HG02852 (cell line): Measurements from ENCODE around the gene GATA2.

Experiments
- ATAC-seq: cut with Tn5 transposase; IDR thresholded peaks from one replicate; pipeline ENCODE4 v1.9.1; 2021; ENCODE audit warnings: mild to moderate bottlenecking, moderate library complexity; ENCODE audit not compliant: unreplicated experiment

GATA2 gene

DNA sequence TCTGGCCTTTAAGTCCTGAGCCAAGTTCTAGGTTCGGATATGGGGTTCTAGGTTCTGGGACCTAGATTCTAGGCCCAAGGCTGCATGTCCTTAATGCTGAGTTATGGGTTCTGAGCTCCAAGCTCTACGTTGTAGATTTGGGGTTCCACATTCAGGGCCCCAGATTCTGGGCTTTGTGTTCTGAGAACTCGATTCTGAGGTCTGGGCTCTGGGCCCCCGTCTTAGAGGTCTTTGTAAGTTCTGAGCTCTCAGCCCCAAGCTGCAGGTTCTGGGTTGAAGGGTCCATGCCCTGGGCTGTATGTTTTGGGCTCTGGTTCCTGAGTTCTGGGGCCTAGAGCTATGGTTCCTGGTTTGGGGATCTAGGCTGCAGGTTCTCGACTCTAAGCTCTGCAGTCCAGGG, 16.3 kb downstream of the GATA2 start:
- no peak for ATAC-seq

DNA sequence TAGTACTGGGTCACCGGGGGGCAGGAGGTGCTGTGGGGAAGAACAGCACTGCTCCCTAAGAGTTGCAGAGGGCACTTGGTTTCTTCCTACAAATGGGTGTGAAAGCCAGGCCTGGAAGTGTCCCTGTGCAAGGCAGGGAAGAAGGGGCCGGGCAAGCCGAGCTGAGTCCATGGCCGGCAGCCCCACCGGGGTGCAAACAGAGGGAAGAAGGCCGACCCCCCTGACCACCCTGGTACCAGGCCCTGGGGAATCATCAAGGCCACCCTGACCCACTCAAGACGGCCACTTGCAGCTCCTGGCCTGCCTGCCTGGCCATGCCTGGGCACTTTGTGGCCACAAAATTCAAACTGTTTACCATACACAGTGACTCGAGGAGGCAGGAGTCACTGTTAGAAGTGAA, 17.6 kb downstream of the GATA2 start:
- no peak for ATAC-seq

DNA sequence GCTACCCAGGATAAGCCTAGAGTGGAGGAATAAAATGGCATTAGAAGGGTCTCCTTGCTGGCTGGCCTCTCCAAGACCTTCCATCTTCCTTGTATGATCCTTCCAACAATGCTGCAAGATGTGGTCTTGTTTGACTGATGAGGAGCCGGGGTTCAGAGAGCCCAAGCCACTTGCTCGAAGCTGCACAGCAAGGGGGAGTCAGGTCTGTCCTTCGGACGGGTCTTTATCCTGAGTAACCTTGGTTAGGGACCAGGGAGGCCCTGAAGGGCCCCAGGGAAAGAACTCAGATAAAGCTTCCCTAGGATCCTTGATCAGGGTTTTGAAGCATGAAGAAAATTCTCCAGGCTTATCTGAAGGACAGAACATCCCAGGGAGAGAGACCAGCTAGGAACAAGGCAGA, 19.3 kb downstream of the GATA2 start:
- ATAC-seq, result no peak

DNA sequence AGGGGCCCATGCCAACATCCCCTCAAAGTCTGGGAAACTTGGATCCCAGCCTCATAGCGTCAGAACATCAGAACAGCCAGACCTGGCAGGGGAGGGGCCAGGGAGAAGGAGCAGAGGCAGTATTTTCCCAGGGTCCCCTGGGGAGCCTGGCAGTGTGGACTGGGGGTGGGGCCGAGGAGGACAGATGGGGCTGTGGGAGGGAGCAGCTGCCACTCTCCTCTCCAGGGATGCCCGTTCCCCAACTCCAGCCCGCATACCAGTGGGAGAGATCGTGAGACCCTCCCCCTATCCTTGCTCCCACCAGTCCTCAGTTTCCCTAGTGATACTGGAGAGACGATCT, 19.9 kb downstream of the GATA2 start:
- no peak for ATAC-seq

DNA sequence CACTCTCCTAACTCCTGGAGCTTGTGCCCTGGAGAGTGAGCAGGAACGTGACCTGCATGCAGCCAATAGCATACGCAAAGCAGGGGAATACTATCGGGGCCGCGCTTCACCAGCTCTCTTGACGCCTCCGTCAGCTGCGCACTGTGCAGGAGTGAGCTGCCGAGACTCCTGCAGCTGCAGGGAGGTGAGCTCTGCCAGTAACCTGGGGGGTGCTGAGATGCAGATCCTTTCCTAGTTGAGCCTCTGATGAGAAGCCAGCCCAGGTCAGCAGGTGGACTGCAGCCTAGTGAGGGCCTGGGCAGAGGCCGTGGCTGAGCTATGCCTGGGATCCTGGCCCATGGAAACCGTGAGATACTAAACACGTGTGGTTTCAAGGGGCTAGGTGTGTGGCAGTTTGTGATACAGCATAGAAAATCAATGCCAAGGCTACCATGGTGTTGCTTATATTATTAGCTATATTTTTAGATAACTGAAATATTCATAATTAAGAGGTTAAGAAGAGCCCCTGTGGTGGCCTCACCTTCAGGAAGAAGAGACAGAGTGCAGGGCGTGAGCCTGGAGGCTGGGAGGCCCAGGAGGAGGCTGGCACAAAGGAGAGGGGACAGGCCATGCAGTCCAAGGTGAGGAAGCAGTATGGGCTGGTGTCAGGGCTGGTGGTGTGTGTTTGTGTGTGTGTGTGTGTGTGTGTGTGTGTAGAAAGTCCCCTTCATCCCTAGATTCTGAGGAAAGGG, 20.4 kb downstream of the GATA2 start:
- no peak for ATAC-seq

DNA sequence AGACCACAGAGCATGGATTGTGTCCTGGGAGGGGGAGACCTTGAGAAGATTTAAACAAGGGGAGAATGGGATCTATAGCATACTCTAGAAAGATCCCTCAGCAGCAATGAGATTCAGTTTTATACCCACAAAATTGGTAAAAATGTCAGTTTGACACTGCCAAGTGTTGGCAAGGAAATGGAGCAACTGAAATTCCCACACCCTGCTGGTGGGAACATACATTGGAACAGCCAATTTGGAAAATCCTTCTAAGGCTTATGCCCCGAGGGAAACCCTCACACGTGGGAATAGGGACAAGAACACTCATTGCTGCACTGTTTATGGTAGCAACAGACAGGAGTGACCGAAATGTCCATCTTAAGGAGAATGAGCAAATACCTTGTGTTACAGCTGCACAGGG, 21.3 kb downstream of the GATA2 start:
- ATAC-seq, result no peak

DNA sequence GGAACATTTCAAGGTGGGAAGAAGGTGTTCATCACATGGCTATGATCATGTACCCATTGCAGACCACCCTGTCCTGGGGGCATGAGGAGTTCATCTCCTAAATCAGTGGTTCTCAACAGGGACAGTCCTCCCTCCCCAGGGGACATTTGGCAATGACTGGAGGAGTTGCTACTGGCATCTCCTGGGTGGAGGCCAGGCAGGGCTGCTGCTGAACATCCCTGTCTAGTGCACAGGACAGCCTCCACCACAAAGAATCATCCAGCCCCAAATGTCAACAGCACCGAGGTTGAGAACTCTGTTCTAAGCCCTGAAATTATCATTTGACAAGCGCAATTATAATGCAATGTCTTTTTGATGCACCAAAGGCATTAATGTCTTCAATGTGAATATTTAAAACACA, 21.9 kb downstream of the GATA2 start:
- ATAC-seq, result no peak

DNA sequence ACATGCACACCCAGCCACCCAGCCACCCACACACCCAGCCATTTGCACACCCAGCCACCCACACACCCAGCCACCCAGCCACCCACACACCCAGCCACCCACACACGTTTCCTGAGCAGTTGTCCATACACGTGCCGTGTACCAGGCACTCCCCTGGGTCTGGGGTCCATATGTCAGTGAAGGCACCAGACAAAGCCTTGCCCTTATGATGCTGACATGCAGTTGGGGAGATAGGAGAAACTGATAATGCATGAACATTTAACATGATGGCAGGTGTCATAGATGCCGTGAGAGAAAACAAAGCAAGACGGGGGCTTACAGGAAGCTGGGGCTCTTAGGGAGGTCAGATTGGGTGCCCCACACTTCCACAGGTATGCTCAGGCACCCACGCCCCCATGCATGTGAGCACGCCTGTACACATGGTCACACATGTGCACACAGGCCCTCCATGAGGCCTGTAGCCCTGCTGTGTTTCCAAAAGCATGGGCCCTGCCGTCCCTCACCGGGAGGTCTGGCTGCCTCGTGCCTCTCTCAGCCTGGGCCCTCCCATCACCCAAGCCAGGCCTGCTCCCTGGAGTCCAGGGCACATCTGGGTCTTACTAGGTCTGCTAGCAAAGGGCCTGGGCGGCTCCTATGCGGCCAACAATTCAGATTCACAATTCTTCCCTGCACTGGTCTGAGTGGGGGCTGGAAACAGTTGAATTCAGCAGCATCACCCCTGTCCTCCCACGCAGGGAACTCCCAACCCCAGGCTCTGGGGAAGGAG, 22.7 kb downstream of the GATA2 start:
- no peak for ATAC-seq

DNA sequence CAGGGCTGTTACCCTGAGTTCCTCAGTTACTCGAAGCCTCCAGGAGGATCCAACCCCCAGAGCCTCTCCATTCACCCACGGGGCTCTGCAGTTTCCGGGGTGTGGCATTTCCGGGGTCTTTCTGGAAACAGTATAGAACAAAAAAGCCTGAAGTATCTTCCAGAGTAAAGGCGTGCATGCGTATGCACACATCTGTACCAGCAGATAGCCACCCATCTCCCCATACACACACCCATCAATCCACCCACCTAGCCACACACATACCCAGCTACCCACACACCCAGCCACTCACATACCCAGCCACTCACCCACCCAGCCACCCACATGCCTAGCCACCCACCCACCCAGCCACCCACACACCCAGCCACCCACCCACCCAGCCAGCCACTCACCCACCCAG, 23.4 kb downstream of the GATA2 start:
- ATAC-seq, result no peak

DNA sequence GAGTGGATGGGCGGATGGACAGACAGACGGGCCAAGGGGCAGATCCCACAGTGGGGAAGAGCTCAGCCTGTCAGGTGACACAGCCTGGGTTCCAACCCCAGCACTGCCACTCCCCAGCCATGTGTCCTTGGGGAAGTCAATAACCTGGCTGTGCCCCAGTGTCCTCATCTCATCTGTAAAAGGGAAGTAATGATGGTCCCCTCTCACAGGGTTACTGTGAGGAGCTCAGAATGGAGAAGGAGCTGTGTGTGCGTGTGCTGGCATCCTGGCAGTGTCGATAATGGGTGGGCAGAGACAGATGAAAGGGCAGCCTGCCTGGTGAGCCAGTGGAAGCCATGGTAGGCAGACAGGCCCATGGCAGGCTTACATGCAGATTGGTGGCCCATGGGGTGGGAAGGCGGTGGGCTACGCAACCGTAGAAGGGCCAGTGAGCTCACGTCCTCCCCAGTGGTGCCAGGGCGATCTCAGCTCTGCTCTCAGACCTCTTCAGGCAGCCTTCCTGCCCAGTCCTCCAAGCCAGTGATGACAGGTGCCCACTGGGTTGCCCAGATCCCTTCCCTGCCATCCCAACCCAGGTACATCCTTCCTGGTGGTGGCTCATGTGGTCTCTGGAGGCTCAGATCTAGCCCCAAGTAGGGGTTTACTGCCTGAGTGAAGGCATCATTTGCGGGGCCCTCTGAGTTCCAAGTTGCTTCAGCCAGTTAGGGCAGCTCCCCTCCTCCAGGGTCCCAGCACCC, 24.0 kb downstream of the GATA2 start:
- ATAC-seq, result no peak

DNA sequence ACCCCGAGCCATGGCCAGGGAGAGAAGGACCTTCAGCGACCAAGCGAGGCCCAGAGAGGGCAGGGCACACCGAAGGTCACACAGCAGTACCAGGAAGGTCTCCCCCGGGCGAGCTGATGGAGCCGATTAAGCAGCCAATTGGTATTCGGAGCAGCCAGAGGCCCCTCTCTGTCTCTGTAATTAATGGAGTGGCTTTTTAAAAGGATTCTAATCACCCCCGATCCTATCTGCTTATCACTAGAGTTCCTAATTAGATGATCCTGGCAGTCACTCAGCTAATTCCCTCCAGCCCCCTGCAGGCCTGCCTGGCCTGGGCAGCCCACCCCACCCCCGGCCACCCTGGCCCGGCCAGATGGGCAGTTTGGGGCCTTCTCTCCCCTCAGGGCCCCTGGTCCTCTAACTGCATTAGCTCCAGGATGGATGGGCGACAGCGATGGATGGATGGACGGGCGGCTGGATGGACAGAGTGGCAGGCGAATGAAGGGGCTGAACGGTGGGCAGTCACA, 24.7 kb downstream of the GATA2 start:
- no peak for ATAC-seq

DNA sequence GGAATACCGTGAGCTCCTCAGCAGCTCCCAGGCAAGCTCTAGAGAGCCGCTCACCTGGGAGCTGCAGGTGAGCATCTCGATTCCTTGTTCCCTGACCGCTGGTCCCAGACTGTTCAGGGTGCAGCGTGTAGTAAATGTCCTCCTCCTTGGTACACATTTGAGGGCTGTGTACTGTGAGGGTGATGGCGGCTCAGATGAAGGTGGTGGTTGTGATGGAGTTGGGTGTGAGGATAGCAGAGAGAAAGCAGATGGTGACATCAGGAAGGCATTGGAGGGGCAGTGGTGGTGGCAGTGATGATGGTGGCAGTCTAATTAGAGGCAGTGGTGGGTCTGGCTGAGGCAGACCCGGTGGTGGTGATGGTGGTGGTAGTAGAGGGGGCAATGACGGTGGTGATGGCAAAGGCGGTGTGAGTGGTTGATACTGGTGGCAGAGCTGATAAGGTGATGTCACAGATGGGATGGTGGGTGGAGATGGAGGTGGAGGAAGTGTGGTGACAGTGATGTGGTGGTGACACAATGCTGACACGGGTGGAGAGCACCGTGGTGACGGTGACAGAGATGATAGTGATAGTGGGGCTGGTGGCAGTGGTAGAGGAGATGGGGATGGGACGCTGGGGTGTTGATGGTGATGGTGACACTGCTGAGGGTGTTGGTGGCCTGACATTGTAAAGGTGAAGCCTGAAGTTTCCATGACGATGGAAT, 26.0 kb downstream of the GATA2 start, which contains the start of gene DNAJB8:
DNAJB8 (minus strand) TSS at position 51 of the 702 bp plus-strand sequence. CDS start 3,645 bp downstream, outside the sequence.
- ATAC-seq, result no peak

DNA sequence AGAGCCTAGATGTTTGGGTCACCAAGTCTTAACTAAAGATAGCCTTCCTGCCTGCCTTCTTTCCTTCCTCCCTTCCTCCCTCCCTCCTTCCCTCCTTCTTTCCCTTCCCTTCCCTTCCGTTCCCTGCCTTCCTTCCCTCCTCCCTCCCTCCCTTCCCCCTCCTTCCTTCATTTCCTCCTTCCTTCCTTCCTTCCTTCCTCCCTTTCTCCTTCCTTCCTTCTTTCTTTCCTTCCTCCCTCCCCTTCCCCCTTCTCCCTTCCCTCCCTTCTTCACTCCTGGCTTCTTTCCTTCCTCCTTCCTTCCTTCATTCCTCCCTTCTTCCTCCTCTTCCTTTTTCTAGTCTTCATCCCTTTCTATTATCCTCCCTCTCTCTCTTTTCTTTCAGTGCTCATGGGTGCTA, 28.3 kb downstream of the GATA2 start:
- ATAC-seq, result no peak

DNA sequence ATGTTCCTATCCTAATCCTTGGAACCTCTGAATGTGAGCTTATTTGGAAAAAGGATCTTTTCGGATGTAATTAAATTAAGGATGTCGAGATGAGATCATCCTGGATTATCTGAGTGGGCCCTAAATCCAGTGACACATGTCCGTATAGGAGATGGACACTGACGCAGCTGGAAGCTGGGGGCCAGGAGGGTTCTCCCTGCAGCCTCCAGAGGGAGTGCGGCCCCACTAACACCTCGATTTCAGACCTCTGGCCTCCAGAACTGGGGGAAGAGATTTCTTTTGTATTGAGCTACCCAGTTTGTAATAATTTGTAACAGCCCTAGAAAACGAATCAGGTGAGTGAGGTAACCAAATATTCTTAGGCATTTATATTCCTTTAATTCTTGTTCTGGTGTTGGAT, 28.8 kb downstream of the GATA2 start:
- no peak for ATAC-seq

DNA sequence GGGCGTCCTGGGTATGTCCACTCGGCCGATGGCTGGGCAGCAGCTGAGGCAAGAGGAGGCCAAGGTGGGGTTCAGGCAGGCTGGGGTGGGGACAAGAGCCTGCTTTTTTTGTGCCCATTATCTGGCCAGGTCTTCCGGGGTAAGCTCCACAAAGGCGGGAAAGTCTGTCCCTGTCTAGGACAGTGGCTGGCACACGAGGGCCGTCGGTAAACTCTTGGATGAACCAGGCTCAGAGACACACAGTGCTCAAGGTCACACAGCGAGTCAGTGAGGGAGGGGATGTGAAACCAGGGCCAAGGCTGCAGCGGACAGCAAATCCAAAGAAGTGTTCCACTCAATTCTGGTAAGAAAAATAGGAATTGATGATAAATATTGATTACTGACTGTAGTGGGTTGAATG, 29.2 kb downstream of the GATA2 start:
- no peak for ATAC-seq

DNA sequence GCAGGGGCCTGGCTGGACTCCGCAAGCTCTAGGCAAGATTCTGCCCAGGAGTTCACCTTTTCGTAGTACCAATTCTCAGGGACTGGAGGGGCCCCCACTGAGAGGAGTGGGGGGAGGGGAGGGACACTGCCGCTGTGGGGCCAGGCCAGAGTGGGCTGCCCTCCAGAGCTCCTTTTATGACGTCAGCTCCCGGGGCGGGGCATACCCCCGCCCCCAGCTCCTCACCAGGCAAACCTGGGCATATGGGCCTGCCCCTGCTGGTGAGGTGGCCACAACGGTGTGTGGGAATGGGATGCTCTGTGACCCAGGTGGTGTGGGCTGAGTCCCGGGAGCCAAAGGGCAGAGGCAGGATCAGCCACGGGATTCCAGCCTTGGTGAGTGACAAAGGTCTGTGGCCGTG, 29.6 kb downstream of the GATA2 start:
- ATAC-seq, result no peak

DNA sequence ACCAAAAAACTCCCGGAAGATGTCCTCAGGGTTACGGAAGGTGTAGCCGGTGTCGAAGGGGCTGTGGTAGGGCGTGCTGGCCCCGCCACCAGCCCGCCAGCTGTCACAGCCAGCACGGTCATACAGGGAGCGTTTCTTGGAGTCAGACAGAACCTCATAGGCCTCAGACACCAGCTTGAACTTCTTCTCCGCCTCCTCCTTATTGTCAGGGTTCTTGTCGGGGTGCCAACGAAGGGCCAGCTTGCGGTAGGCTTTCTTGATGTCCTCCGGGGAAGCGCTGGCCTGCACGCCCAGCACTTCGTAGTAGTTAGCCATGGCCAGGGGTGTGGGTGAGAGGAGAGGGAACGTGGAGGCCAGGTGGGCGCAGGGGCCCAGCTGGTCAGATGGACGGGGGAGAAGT, 30.1 kb downstream of the GATA2 start:
- ATAC-seq, result no peak

DNA sequence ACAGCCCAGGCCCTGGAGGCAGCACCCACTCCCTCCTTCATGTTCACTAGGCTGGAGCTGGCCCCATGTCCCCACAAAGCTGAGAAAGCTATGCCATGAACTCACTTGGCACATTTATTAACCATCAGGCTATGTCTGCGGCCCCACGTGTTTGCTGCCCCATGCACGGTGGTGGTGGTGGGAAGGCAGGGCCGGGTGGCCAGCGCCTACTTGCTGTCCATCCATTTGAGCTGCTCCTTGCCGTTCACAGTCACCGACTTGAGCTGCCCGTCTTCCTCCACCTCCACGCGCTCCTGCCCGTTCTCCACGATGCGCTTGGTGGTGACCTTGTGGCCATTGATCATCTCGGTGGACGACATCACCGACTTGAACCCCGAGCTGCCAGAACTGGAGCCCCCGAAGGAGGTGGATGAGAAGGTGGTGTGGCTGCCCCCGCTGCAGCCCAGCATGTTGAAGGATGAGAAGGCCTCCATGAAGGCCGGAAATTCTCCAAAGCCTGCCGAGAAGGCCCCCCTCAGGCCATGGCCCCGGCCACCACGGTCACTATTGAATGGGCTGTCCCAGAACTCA, 30.6 kb downstream of the GATA2 start:
- no peak for ATAC-seq

DNA sequence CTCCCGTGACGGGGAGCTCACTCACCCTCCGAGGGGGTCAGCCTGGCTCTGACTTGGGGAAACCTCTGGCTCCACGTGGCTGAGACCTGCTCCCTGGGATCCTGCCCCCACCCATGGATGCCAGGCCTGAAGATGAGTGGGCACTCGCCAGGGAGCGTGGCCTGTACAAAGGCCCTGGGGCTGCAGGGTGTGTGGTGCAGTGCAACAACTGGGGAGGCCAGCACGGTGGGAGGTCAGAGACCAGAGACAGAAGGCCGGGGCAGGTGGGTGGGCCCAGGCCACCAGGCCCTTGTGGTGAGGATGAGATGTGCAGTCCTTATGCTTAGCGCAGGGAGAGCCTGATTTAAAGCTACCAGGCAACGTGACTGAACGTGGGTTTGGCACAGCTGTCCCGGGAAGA, 31.3 kb downstream of the GATA2 start:
- no peak for ATAC-seq

DNA sequence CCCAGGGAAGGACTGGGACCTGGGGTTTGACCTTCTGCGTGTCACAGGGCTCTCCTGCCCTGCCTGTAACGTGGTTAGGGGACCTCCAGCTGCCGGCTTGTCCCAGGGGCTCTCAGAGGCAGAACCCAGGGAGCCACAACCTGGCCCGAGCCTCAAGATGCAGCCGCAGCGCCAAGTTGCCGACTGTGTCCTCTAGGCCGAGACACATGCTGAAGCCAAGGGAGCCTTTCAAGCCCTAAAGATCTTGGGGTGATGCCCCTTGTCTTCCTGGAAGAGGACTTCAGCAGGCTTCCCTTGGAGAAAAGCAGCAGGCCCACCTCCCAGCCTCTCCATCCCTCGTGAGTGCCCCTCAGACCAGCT, 33.6 kb downstream of the GATA2 start:
- no peak for ATAC-seq
